T-helper 9 cell (primary cell): Measurements from ENCODE around the gene EHD3.
"Not testable (repeated sequence)": the region's sequence is repeated elsewhere in the genome, so short reads cannot be mapped to it uniquely, and the experiment has no call there.

Source experiments
- DNase-seq: peaks from one replicate; pipeline ENCODE4 v3.0.0-alpha.2; 2020

EHD3 gene

GRCh38 chr2:31256611-31257382 lies 22.8 kb downstream of the EHD3 start:
- DNase-seq: no peak

DNA sequence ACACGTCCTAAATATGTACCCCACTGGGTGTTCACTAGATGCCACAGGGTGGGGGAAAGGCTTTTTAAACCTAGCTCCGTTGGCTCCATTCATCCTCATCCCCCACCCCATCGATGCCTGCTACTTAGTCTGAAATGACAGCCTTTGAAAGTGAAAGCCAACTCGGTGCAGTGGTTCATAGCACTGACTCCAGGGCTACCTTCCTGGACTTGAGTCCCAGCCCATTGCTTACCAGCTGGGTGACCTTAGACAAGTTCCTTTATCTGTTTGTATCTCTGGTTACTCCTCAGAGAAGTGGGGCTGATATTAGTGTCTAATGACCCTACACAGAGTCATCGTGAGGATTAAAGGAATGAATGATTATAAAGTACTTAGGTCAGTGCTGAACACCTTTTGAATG lies 24.4 kb downstream of the EHD3 start:
- DNase-seq: no peak

- DNase-seq: no peak
Measured at GRCh38 chr2:31259075-31259474, 25.1 kb downstream of the EHD3 start.

- DNase-seq: no peak
Measured at GRCh38 chr2:31260870-31261269, 26.9 kb downstream of the EHD3 start.

DNA sequence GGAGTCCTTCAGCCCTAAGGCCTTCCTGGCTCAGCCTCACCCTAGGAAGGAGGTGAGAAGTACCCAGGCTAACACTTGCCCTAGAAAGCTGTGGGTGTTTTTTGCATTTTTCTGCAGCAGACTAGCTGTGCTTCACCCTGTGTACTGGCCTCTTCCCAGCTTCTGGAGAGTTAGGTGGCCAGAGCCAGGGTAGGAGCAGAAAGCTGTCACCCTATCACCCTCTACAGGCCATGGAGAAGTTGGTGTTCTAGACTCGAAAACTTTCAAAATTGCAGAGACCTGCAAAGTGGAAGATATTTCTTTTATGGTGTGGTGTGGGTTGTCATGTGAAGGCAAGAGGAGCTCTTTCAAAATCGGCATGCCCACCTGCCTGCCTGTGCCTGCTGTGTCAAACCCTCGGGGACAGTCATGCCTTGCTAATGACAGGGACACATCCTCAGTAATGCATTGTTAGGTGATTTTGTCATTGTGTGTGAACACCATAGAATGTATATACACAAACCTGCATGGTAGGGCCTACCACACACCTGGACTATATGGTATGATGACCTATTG lies 29.8 kb downstream of the EHD3 start:
- DNase-seq: no peak

- no peak for DNase-seq
Measured at GRCh38 chr2:31265234-31265633, 31.3 kb downstream of the EHD3 start.

DNA sequence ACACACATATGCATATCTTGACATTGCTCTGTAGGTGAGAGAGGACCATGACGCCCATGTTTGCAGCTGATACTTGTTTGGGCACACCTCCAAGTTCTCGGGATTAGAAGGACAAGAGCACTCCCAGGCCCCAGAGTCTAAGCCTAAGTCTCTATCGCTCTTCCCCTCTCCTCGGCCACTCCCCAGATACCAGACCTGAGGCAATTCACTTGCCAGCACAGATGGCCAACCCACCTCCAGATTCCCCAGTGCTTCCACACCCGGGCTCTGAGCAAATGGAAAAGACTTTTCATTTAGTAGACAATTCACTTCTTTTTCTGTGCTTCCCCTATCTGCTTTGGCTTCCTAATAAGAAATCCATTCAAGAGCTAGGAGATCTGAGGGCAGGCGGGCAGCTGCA lies 32.9 kb downstream of the EHD3 start:
- no peak for DNase-seq

DNA sequence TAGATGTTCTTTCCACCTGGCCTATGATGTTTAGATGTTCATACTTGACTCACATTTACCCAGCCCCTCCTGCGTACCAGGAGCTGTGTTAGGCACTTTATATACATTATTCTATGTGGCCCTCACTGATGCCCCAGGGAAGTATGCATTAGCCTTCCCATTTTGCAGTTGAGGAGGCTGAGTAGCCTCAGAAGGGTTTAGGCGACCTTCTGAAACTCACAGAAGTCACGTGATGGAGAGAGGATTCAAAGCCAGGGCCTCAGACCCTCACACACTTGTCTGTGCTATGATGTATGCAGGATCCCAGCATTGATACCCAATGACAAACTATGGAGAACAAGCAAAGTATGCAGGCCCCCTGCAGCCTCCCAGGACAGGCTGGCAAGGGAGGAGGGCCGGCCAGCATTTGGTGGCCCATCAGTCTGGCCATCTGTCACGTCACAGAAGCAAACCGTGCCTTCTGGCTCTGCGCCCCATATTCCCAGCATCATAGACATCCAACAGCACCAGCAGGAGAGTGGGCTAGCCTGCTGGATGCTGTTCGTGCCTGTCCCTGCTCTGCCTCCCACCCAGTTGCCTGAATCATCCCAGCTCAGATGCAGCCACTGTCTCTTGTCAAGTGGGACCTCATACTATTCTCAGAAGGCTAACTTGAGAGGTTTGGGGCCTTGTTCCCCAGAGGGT lies 33.6 kb downstream of the EHD3 start:
- DNase-seq: no peak

DNA sequence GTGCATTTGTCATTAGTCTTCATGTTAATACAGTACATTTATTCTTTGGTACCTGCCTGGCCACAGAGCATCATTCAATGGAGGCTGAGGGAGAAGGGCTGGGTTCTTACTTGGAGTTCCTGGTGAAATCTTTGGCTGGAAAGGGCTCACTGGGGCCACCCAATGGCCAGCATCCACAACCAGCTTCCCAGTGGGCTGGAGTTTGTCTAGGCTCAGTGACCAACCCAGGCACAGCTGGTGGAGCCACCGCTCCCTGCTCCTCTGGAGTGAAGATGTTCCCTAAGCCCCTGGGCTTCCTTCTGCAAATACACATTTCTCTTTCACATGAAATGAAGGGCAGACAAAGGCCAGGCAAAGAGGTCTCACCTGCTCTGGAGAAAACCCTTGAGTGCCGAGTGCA lies 34.4 kb downstream of the EHD3 start:
- no peak for DNase-seq

GRCh38 chr2:31269087-31269486 lies 35.1 kb downstream of the EHD3 start:
- no peak for DNase-seq

DNA sequence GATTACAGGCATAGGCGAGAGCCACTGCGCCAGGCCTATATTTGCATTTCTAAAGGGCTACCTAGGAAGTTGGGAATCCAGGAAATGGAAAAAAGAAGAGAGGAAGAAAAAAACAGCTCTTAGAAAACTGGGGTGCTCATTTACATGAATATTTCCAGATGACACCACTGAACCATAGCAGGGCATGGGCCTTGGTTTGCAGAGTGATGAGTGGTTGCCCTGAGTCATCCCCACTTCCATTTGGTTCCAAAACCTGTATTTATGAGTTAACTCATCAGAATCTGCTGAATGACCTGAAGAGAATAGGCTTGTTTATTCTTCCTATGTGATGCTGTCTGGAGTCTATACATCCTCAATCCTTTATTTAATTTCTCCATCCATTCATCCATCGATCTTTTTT lies 36.2 kb downstream of the EHD3 start:
- no peak for DNase-seq

DNA sequence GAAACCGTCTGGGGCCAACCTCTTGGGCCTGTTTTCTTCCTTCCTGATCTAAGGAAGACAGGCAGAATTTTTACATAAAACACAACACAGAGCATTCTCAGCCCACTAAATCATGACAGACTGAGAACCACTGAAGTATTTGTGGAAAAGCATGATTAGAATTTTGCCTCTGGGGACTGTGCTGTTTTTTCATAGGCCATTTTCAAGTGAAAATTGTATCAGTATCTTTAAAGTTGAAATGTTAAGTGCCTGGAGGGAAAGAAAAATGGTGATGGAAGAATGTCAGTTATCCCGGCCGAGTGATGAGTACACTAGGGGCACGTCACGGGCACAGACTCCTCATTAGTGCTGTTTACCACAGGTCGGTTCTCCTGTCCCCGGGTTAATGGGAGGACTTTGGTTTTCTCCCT lies 36.9 kb downstream of the EHD3 start:
- no peak for DNase-seq

GRCh38 chr2:31271851-31272267 lies 37.9 kb downstream of the EHD3 start:
- no peak for DNase-seq

- no peak for DNase-seq
Measured at GRCh38 chr2:31274401-31275075, 40.6 kb downstream of the EHD3 start.

GRCh38 chr2:31275976-31276375 lies 42.0 kb downstream of the EHD3 start:
- DNase-seq: no peak

GRCh38 chr2:31277621-31278020 lies 43.7 kb downstream of the EHD3 start:
- DNase-seq: no peak

GRCh38 chr2:31282634-31283033 lies 48.7 kb downstream of the EHD3 start:
- no peak for DNase-seq

GRCh38 chr2:31283193-31283919 lies 49.4 kb downstream of the EHD3 start:
- not testable (repeated sequence) for DNase-seq

- DNase-seq: no peak
Measured at GRCh38 chr2:31284107-31284506, 50.2 kb downstream of the EHD3 start.

- no peak for DNase-seq
Measured at GRCh38 chr2:31286230-31286629, 52.3 kb downstream of the EHD3 start.

DNA sequence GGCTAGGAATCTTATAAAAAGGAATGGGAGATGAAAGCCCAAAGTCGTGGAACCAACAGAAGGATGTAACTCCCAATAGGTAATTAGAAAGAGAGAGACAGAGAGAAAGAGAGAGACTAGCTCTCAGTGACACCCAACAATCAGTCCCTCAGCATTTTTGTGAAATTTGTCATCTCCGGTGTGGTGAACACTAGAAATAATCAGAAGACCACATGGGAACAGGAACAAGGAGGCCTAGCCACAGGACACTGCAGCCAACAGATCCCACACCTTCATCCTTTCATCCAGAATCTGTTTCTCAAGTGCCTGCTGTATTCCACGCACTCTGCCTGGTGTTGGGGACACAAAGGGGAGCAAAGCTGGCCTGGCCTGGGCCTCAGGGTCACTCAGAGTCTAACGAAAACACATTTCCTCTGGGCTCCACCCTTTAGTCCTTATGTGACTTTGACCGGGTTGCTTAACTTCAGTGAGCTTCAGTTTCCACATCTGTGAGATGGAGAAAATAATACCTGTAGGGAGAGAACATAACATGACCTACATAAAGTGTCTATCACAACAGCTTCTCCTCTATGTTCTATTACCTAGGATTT lies 53.1 kb downstream of the EHD3 start:
- no peak for DNase-seq

DNA sequence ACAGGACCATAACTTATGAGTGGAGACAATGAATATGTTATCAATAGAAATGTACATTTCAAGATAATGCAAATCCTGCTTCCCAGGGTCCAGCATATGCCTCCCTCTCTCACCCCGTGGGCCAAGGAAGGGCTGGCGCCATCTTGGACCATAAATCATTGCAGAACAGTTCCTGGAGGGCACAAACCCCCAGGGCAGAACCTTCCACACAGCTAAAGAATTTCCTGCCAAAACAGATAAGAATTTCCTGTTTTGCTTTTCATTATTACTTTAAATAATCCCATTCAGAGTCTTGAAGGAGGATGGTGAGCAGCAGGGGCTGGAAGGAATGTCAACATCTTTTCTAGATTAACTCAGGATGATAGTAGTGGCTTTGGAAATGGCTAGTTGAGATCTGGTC lies 53.7 kb downstream of the EHD3 start:
- DNase-seq: no peak

- DNase-seq: no peak
Measured at GRCh38 chr2:31294196-31294595, 60.2 kb downstream of the EHD3 start.
